ENCODE results near the gene HOXD4.

The HOXD4 gene

GRCh38 chr2:176172895-176173566 is 21.7 kb downstream of the HOXD4 start:
- DNase-seq, result no peak

GRCh38 chr2:176173567-176174381 is 22.4 kb downstream of the HOXD4 start:
- DNase-seq, result no peak

- peak; percentile 4 for DNase-seq
Measured at GRCh38 chr2:176174382-176174823, 23.1 kb downstream of the HOXD4 start.

- no peak for DNase-seq
Measured at GRCh38 chr2:176174824-176175708, 23.7 kb downstream of the HOXD4 start.

GRCh38 chr2:176175709-176176607 is 24.6 kb downstream of the HOXD4 start:
- no peak for DNase-seq

- no peak for DNase-seq
Measured at GRCh38 chr2:176177580-176178037, 26.3 kb downstream of the HOXD4 start.

GRCh38 chr2:176178038-176178756 is 26.8 kb downstream of the HOXD4 start:
- no peak for DNase-seq

GRCh38 chr2:176178757-176179295 is 27.5 kb downstream of the HOXD4 start:
- no peak for DNase-seq

- no peak for DNase-seq
Measured at GRCh38 chr2:176181551-176181950, 30.2 kb downstream of the HOXD4 start.

- DNase-seq, result no peak
Measured at GRCh38 chr2:176182671-176183070, 31.3 kb downstream of the HOXD4 start.

- no peak for DNase-seq
Measured at GRCh38 chr2:176184749-176185148, 33.4 kb downstream of the HOXD4 start.

- no peak for DNase-seq
Measured at GRCh38 chr2:176186024-176186423, 34.7 kb downstream of the HOXD4 start.

GRCh38 chr2:176187200-176187898 is 36.0 kb downstream of the HOXD4 start:
- no peak for DNase-seq

- DNase-seq, result no peak
Measured at GRCh38 chr2:176187899-176188773, 36.8 kb downstream of the HOXD4 start, which contains the start of gene HOXD1. TSS of gene HOXD1 (plus strand) at chr2:176188668. CDS start at chr2:176188802, 134 bp downstream.

GRCh38 chr2:176188774-176189680 is 37.7 kb downstream of the HOXD4 start:
- DNase-seq, result no peak

GRCh38 chr2:176189681-176190641 is 38.6 kb downstream of the HOXD4 start:
- DNase-seq, result peak; percentile 28

GRCh38 chr2:176192351-176192750 is 41.0 kb downstream of the HOXD4 start:
- no peak for DNase-seq

Data from MV-4-11 (cell line).